Fibroblast of skin of back (primary cell): ENCODE data around the gene CYP46A1.
A peak's percentile ranks its signal among the peaks of the same experiment; 100 is the strongest.

Experiments
- DNase-seq: peaks from one replicate; pipeline ENCODE4 v3.0.0-alpha.2; 2013

The CYP46A1 gene

GRCh38 chr14:99674064-99674650 is 9.9 kb upstream of the CYP46A1 start:
- DNase-seq, result no peak

GRCh38 chr14:99674776-99675381 is 9.2 kb upstream of the CYP46A1 start:
- DNase-seq, result no peak

- DNase-seq, result no peak
Measured at GRCh38 chr14:99675382-99675835, 8.7 kb upstream of the CYP46A1 start.

- no peak for DNase-seq
Measured at GRCh38 chr14:99675951-99676350, 8.1 kb upstream of the CYP46A1 start.

GRCh38 chr14:99676657-99677056 is 7.4 kb upstream of the CYP46A1 start:
- peak; percentile 16 for DNase-seq

- DNase-seq, result no peak
Measured at GRCh38 chr14:99677231-99678140, 6.6 kb upstream of the CYP46A1 start.

- no peak for DNase-seq
Measured at GRCh38 chr14:99678198-99678597, 5.9 kb upstream of the CYP46A1 start.

- DNase-seq, result no peak
Measured at GRCh38 chr14:99679111-99679510, 5.0 kb upstream of the CYP46A1 start.

- DNase-seq, result no peak
Measured at GRCh38 chr14:99679543-99679942, 4.6 kb upstream of the CYP46A1 start.

- no peak for DNase-seq
Measured at GRCh38 chr14:99679996-99680395, 4.1 kb upstream of the CYP46A1 start.

- DNase-seq, result no peak
Measured at GRCh38 chr14:99681101-99681831, 2.8 kb upstream of the CYP46A1 start.

GRCh38 chr14:99681832-99682148 is 2.3 kb upstream of the CYP46A1 start:
- DNase-seq, result no peak

GRCh38 chr14:99682809-99683618 is 1.1 kb upstream of the CYP46A1 start:
- peak; percentile 66 for DNase-seq

GRCh38 chr14:99684410-99684934 is 374 bp downstream of the CYP46A1 start:
- DNase-seq, result peak; percentile 11

- no peak for DNase-seq
Measured at GRCh38 chr14:99685151-99685591, 1.1 kb downstream of the CYP46A1 start.

GRCh38 chr14:99685596-99685995 is 1.5 kb downstream of the CYP46A1 start:
- DNase-seq, result no peak

GRCh38 chr14:99686557-99687283 is 2.6 kb downstream of the CYP46A1 start:
- DNase-seq, result no peak

GRCh38 chr14:99687284-99688209 is 3.4 kb downstream of the CYP46A1 start:
- no peak for DNase-seq

GRCh38 chr14:99688210-99688581 is 4.1 kb downstream of the CYP46A1 start:
- no peak for DNase-seq

- no peak for DNase-seq
Measured at GRCh38 chr14:99688629-99689028, 4.5 kb downstream of the CYP46A1 start.
